Upper lobe of left lung (tissue), 4 donors: ENCODE data around the gene COL6A1.

Experiments
- POLR2A ChIP-seq, 4 donors: fragments of 450-650 bp; IDR thresholded peaks; one replicate each; pipeline ENCODE4 v1.5.1; 2016 to 2017; ENCODE audit warnings: antibody characterized with exemption in 4 of 4, mild to moderate bottlenecking in 2 of 4
- TF ChIP-seq, protein P1 (sequence below), 6 experiments: fragments of 450-650 bp in 4 of 6; fragments of 200-600 bp in 2 of 6; sonication (generic) in 2 of 6; IDR thresholded peaks; one replicate each; pipeline ENCODE4 v1.5.1; 2016 to 2019; ENCODE audit warnings: antibody characterized with exemption in 6 of 6

DNA sequence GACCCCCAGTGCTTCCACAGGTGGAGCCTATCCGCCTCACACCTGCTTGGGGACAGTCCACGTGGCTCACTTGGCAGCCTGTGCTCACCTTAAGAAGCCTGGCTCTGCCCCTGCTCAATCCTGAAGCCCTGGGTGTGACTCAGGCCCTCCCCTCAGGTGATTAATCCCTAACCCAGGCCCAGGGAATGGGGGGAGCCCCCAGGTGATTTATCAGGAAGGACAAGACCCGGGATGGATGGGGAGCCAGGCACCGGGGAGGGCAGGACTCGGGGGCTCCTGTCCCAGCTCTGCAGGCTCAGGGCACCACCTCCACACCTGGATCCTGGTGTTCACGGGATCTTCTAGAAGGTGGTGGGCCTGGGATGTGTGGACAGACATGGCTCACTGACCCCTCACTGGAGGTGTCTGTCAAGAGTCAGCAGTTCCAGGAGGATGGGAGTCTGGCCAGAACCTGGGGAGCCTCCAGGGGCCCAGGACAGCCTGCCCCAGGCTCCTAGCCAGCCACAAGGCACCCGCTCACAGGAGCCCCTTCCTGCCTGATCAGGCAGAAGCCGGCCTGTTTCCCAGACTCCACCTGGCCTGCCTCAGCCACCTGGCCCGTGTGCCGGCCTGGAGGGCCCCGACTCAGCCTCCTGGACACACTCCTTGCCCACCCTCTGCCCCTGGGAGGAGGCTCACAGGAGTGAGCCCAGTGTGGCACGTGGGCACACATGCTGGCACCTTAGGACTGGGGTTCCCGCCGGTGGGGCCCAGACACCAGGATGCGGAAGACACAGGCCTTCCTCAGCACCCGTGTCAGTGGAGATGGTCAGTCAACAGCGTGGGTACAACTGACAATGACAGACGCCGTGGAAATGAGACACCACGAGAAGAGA is 38.6 kb upstream of the COL6A1 start:
- no peak for TF ChIP-seq POLR2A (IDR thresholded peaks at IDR 0.05)
- TF ChIP-seq, protein P1, sequence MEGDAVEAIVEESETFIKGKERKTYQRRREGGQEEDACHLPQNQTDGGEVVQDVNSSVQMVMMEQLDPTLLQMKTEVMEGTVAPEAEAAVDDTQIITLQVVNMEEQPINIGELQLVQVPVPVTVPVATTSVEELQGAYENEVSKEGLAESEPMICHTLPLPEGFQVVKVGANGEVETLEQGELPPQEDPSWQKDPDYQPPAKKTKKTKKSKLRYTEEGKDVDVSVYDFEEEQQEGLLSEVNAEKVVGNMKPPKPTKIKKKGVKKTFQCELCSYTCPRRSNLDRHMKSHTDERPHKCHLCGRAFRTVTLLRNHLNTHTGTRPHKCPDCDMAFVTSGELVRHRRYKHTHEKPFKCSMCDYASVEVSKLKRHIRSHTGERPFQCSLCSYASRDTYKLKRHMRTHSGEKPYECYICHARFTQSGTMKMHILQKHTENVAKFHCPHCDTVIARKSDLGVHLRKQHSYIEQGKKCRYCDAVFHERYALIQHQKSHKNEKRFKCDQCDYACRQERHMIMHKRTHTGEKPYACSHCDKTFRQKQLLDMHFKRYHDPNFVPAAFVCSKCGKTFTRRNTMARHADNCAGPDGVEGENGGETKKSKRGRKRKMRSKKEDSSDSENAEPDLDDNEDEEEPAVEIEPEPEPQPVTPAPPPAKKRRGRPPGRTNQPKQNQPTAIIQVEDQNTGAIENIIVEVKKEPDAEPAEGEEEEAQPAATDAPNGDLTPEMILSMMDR (IDR thresholded peaks at IDR 0.05) = no peak
